Esophagus muscularis mucosa (tissue), 3 donors: Measurements from ENCODE around the gene UNC13B.

Experiments used
- CTCF ChIP-seq, 3 experiments: fragments of 200-600 bp in 2 of 3; fragments of 450-650 bp in 1 of 3; sonication (generic) in 2 of 3; IDR thresholded peaks; one replicate each; pipeline ENCODE4 v1.5.1; 2017 to 2019; ENCODE audit warnings: antibody characterized with exemption in 3 of 3, mild to moderate bottlenecking in 2 of 3, moderate library complexity in 1 of 3
- POLR2A ChIP-seq: fragments of 450-650 bp; IDR thresholded peaks from one replicate; pipeline ENCODE4 v1.6.1; 2017; ENCODE audit warnings: antibody characterized with exemption, moderate library complexity, mild to moderate bottlenecking, low read depth
- POLR2AphosphoS5 ChIP-seq, 2 donors: sonication (generic); formaldehyde crosslinking; IDR thresholded peaks; one replicate each; pipeline ENCODE4 v1.6.1; 2017; ENCODE audit warnings: antibody characterized with exemption in 2 of 2

- TF ChIP-seq CTCF (IDR thresholded peaks at IDR 0.05) (no peak), POLR2AphosphoS5 (IDR thresholded peaks at IDR 0.05) (no peak), POLR2A (no peak)
Observed at GRCh38 chr9:35285731-35286130, 123.9 kb downstream of the UNC13B start.
